ENCODE results near the gene STIM2. TPM values are rescaled to one million over a fixed set of nuclear protein-coding genes. Genes with fewer than 3 reads are reported as not detected.

The STIM2 gene
- total RNA-seq, 1 donor from 2014 or later, result 25.8 TPM

GRCh38 chr4:26819026-26819425, 41.6 kb upstream of the STIM2 start:
- peaks cover 15% of the 10 kb centered on the region for H3K4me1 ChIP-seq
- no peak overlapping the region for H3K4me3 ChIP-seq
- H3K4me3 Mint-ChIP-seq, result no peak overlapping the region
- no peaks in the 10 kb centered on the region for H3K36me3 Mint-ChIP-seq
- H4K20me1 ChIP-seq (ENCODE audit: low read depth), result no peaks in the 10 kb centered on the region
- H3K27me3 ChIP-seq, result no peaks in the 10 kb centered on the region
- TF ChIP-seq EZH2phosphoT487 (IDR thresholded peaks at IDR 0.05) (no peak), CTCF (IDR thresholded peaks at IDR 0.05) (no peak), EZH2 (IDR thresholded peaks at IDR 0.05) (no peak)
- no peak overlapping the region for H3K27ac Mint-ChIP-seq
- peaks cover 10% of the 10 kb centered on the region for H3K9me3 Mint-ChIP-seq
- no peak overlapping the region for H2AFZ ChIP-seq (replicated peaks)
- peaks cover 22% of the 10 kb centered on the region for H3K4me1 Mint-ChIP-seq
- H3K27ac ChIP-seq, result no peak overlapping the region
- no peaks in the 10 kb centered on the region for H3K36me3 ChIP-seq
- no peaks in the 10 kb centered on the region for H3K9me3 ChIP-seq (ENCODE audit: low read depth)
- peaks cover 3% of the 10 kb centered on the region for H3K27me3 Mint-ChIP-seq (ENCODE audit: insufficient read depth, low read depth)
- DNase-seq (ENCODE audit: low spot score), result peak; percentile 22
- H3F3A ChIP-seq (ENCODE audit: low read depth), result no peaks in the 10 kb centered on the region
- H3K79me2 ChIP-seq (ENCODE audit: low read depth), result no peaks in the 10 kb centered on the region
- no peak overlapping the region for H3K9ac ChIP-seq
- no peak overlapping the region for H3K4me2 ChIP-seq

GRCh38 chr4:26819478-26820095, 41.1 kb upstream of the STIM2 start:
- H3K27ac ChIP-seq, result no peak overlapping the region
- H3K27ac Mint-ChIP-seq, result no peak overlapping the region
- H3K9ac ChIP-seq, result no peak overlapping the region
- no peak overlapping the region for H2AFZ ChIP-seq (replicated peaks)
- DNase-seq (ENCODE audit: low spot score), result no peak
- TF ChIP-seq EZH2 (IDR thresholded peaks at IDR 0.05) (no peak), CTCF (IDR thresholded peaks at IDR 0.05) (no peak), EZH2phosphoT487 (IDR thresholded peaks at IDR 0.05) (no peak)
- H3K27me3 Mint-ChIP-seq (ENCODE audit: insufficient read depth, low read depth), result peaks cover 3% of the 10 kb centered on the region
- H3K79me2 ChIP-seq (ENCODE audit: low read depth), result no peaks in the 10 kb centered on the region
- H3K36me3 Mint-ChIP-seq, result no peaks in the 10 kb centered on the region
- H3K4me3 Mint-ChIP-seq, result no peak overlapping the region
- H3K36me3 ChIP-seq, result no peaks in the 10 kb centered on the region
- no peaks in the 10 kb centered on the region for H3K27me3 ChIP-seq
- H3K9me3 ChIP-seq (ENCODE audit: low read depth), result no peaks in the 10 kb centered on the region
- H3F3A ChIP-seq (ENCODE audit: low read depth), result no peaks in the 10 kb centered on the region
- H3K4me3 ChIP-seq, result no peak overlapping the region
- H3K4me1 Mint-ChIP-seq, result peaks cover 22% of the 10 kb centered on the region
- no peaks in the 10 kb centered on the region for H4K20me1 ChIP-seq (ENCODE audit: low read depth)
- H3K9me3 Mint-ChIP-seq, result peaks cover 13% of the 10 kb centered on the region
- peaks cover 15% of the 10 kb centered on the region for H3K4me1 ChIP-seq
- H3K4me2 ChIP-seq, result no peak overlapping the region

GRCh38 chr4:26820346-26820745, 40.3 kb upstream of the STIM2 start:
- no peaks in the 10 kb centered on the region for H3K79me2 ChIP-seq (ENCODE audit: low read depth)
- H3K36me3 Mint-ChIP-seq, result no peaks in the 10 kb centered on the region
- peaks cover 3% of the 10 kb centered on the region for H3K27me3 Mint-ChIP-seq (ENCODE audit: insufficient read depth, low read depth)
- no peak overlapping the region for H3K27ac Mint-ChIP-seq
- no peak overlapping the region for H3K4me2 ChIP-seq
- H3K4me1 Mint-ChIP-seq, result peaks cover 20% of the 10 kb centered on the region
- peaks cover 13% of the 10 kb centered on the region for H3K9me3 Mint-ChIP-seq
- H3K9ac ChIP-seq, result no peak overlapping the region
- H3K27ac ChIP-seq, result no peak overlapping the region
- H3F3A ChIP-seq (ENCODE audit: low read depth), result no peaks in the 10 kb centered on the region
- TF ChIP-seq CTCF (IDR thresholded peaks at IDR 0.05) (no peak), EZH2 (IDR thresholded peaks at IDR 0.05) (no peak), EZH2phosphoT487 (IDR thresholded peaks at IDR 0.05) (no peak)
- no peak overlapping the region for H3K4me3 Mint-ChIP-seq
- no peaks in the 10 kb centered on the region for H3K9me3 ChIP-seq (ENCODE audit: low read depth)
- H2AFZ ChIP-seq (replicated peaks), result no peak overlapping the region
- peaks cover 12% of the 10 kb centered on the region for H3K4me1 ChIP-seq
- no peak for DNase-seq (ENCODE audit: low spot score)
- no peaks in the 10 kb centered on the region for H3K27me3 ChIP-seq
- H3K36me3 ChIP-seq, result no peaks in the 10 kb centered on the region
- H4K20me1 ChIP-seq (ENCODE audit: low read depth), result no peaks in the 10 kb centered on the region
- no peak overlapping the region for H3K4me3 ChIP-seq

Data from neural progenitor cell (in vitro differentiated cells).